OCI-LY3 (cell line): Measurements from ENCODE around the gene TINAG.

Source experiments
- CTCF ChIP-seq: fragments of 200-600, 300-600 bp; sonication (generic); IDR thresholded peaks from 2 replicates; pipeline ENCODE4 v1.5.1; 2014; ENCODE audit warnings: antibody characterized with exemption, low read length, low read depth
- EZH2phosphoT487 ChIP-seq: fragments of 200-600 bp; shearing (Covaris generic); IDR thresholded peaks from 2 replicates; pipeline ENCODE4 v1.6.1; 2018; ENCODE audit warnings: antibody characterized with exemption, mixed run types, low read depth

DNA sequence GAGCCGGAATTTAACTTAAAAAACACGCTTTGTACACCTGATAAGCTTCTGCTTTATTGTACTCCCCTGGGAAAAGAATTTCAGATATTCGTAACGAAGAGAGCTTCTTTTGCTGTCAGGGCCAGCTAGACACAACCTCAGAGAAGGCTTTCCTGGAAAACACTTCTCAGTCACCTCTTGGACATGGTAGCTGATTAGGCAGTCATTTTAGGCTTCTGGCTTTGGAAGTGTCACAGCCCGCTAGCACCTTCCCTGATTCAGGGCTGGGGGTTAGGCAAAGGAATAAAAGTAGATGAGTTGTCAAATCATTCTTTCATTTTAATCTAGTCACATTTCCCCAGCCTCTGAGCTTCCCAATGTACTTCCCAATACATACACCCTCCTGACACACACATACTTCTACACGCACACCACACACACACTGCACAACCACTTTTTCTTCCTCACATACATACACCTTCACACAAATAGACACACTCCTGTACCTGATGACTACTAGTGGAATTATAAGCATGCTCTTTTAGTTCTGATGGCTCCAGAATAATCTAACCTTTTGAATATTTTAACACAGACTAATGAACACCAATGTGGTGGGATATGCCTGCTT, 34.9 kb upstream of the TINAG start:
- TF ChIP-seq CTCF: no peak
- no peak for TF ChIP-seq EZH2phosphoT487
